GM12891 (cell line): ENCODE data around the gene LEPROT.

Source experiments
- POLR2A ChIP-seq: IDR thresholded peaks from 2 replicates; pipeline ENCODE4 v1.6.1; 2011; ENCODE audit warnings: low read depth, low read length, control low read depth
- TAF1 ChIP-seq: IDR thresholded peaks from 2 replicates; pipeline ENCODE4 v1.6.1; 2011; ENCODE audit warnings: low read depth, low read length, control low read depth

DNA sequence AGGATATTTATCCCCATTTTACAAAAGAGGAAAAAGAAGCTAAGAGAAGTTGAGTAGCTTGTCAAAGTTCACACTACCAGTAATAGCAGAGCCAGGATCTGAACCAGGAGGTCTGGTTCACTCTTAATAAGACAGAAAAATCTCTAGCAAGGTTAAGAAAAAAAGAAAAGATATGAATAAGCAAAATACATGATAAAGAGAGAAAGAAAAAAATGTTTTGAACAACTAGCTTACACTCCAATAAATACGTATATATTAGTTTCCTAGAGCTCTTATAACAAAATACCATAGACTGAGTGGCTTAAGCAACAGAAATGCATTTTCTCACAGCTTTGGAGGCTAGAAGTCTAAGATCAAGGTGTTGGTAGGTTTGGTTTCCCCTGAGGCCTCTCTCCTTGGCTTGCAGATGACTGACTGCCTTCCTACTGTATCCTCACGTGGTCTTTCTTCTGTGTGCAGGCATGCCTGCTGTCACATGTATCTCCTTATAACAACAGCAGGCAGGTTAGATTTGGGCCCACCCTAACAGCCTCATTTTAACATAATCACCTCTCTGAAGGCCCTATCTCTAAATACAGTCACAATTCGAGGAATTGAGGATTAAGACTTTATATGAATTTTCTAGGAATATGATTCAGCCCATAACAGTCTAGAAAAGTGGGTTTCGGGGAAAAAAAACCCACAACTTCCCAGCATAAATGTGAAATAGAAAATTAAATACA lies 60.4 kb downstream of the LEPROT start:
- TF ChIP-seq POLR2A = no peak
- TF ChIP-seq TAF1 = no peak
